RWPE1 (cell line): ENCODE results near the gene SETBP1.

Experiments
- CTCF ChIA-PET: fragments of 350-600 bp; sonication (Branson Sonifier 250); formaldehyde crosslinking; extraction: SDS; loops from one replicate; lab custom pipeline; 2021; lab: Yijun Ruan, JAX
- POLR2A ChIA-PET: fragments of 400-600 bp; formaldehyde crosslinking; extraction: SDS; loops from one replicate; lab custom pipeline; 2020; ENCODE audit warnings: antibody characterized with exemption; ENCODE audit not compliant: low non-redundant PET; lab: Yijun Ruan, JAX
- DNase-seq: peaks from one replicate; pipeline ENCODE4 v3.0.0; 2012; ENCODE audit warnings: low spot score
- H3K27ac ChIP-seq: fragments of 450-650 bp; 2 replicates; pipeline ENCODE4 v1.5.1; 2017
- TF ChIP-seq, protein P1 (sequence below): fragments of 450-650 bp; conservative IDR thresholded peaks from 2 replicates; pipeline ENCODE4 v1.5.1; 2017; ENCODE audit warnings: low read depth, mild to moderate bottlenecking

Gene SETBP1

DNA sequence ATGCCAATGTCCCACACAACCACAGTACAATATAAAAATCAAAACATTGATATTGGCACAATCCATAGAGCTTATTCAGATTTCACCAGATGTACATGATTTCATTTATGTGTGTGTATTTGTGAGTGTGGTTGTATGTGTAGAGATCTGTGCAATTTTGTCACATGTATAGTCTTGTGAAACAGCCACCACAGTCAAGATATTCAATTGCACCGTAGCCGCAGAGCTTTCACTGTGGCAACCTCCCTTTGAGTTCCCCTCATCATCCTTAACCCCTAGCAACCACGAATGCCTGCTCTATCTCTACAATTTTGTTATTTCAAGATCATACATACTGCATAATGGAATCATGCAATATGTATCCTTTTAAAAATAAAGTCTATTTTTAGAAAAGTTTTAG lies 391.3 kb downstream of the SETBP1 start:
- ChIA-PET CTCF (no interaction called here), POLR2A (no interaction called here)
- H3K27ac ChIP-seq: no peak overlapping the region
- TF ChIP-seq, protein P1, sequence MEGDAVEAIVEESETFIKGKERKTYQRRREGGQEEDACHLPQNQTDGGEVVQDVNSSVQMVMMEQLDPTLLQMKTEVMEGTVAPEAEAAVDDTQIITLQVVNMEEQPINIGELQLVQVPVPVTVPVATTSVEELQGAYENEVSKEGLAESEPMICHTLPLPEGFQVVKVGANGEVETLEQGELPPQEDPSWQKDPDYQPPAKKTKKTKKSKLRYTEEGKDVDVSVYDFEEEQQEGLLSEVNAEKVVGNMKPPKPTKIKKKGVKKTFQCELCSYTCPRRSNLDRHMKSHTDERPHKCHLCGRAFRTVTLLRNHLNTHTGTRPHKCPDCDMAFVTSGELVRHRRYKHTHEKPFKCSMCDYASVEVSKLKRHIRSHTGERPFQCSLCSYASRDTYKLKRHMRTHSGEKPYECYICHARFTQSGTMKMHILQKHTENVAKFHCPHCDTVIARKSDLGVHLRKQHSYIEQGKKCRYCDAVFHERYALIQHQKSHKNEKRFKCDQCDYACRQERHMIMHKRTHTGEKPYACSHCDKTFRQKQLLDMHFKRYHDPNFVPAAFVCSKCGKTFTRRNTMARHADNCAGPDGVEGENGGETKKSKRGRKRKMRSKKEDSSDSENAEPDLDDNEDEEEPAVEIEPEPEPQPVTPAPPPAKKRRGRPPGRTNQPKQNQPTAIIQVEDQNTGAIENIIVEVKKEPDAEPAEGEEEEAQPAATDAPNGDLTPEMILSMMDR: no peak
- DNase-seq: no peak

DNA sequence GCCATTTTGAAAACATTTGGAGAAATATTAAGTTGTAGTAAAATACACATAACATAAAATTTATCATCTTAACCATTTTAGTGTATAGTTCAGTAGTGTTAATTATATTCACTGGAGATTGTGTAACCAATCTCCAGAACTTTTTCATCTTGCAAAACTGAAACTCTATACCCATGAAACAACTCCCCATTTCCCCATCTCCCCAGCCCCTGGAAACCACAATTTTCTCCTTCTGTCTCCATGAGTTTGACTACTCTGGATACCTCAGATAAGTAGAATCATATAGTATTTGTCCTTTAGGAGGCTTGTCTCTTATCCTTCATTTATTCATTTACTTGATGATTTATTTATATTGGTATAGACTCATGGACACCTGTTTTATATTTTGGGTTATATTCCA lies 392.9 kb downstream of the SETBP1 start:
- no peak for DNase-seq
- ChIA-PET CTCF (no interaction called here), POLR2A (no interaction called here)
- TF ChIP-seq, protein P1: no peak
- H3K27ac ChIP-seq: no peak overlapping the region

- no peak overlapping the region for H3K27ac ChIP-seq
- TF ChIP-seq, protein P1: no peak
- DNase-seq: no peak
- ChIA-PET CTCF (no interaction called here), POLR2A (no interaction called here)
Observed at GRCh38 chr18:45081566-45082181, 401.0 kb downstream of the SETBP1 start.

DNA sequence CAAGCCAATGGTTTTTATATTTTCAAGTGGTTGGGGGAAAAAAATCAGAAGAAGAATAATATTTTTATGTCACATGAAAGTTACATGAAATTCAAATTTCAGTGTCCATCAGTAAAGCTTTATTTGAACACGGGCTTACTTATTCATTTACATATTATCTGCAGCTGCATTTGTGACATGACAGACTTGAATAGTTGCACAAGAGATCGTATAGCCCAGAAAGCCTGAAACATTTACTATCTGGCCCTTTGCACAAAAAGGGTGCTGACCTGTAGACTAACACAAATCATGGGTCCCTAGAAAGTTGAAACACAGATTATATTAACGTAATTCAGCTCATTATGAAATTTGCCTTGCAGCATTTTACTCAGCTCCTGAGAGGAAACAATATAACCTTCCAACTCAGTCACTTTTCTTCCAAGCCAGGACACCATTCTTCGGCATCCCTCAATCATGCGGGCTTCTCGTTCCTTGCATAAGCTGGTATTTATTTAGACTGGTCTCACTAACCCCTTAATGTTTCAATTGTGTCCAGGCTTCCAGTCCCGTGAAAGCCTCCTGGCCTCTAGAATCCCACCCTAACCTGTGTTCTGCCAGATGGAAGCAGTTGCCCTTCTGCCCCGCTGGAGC lies 402.7 kb downstream of the SETBP1 start:
- CTCF ChIA-PET: no interaction called here

GRCh38 chr18:45084206-45084605 lies 403.5 kb downstream of the SETBP1 start:
- no peak for DNase-seq
- ChIA-PET POLR2A (no interaction called here), CTCF (interaction anchor here (0.7 kb wide), 1 partner anchor 129 kb away, joined by 3 read pairs; no protein-coding TSS in a partner anchor)
- no peak overlapping the region for H3K27ac ChIP-seq
- TF ChIP-seq, protein P1: no peak

More for the DNA sequence above, 402.7 kb downstream of the SETBP1 start:
- no peak overlapping the region for H3K27ac ChIP-seq
- DNase-seq: no peak
- POLR2A ChIA-PET: no interaction called here
- TF ChIP-seq, protein P1: no peak

DNA sequence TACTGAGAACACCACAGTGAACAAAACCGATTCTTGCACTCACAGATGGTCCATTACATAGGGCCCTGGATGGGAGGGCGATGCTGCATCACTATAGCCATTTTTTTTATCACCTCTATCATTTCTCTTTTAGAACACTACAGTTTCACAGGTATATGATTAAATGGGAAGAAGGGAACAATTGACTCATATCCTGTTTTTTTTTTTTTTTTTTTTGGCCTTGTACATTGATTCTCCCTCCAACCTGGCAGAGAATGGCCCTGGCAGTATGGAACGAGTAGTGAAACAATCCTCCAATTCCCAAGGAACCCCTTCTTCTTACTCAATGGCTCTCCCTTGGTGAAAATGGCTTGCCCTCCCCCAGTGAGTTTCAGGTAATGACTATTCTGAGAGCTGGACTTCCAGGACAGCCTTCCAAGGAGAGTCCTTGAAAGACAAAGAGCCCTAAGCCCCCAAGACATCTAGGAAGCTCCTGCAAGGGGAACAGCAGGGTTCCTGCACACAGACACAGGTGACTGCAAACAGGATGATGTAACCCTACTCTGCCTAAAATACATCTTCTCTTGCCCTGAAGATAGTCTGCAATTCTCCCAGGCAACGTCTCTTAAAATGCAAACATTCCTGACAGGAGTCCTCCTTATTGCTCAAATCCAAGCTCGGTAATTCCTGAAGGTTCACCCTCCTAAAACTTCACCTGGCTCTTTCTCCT lies 405.4 kb downstream of the SETBP1 start:
- CTCF ChIA-PET: no interaction called here
- POLR2A ChIA-PET: no interaction called here
- no peak overlapping the region for H3K27ac ChIP-seq
- no peak for DNase-seq
- TF ChIP-seq, protein P1: no peak
